Measurements from ENCODE around the gene MCF2L2.

DNA sequence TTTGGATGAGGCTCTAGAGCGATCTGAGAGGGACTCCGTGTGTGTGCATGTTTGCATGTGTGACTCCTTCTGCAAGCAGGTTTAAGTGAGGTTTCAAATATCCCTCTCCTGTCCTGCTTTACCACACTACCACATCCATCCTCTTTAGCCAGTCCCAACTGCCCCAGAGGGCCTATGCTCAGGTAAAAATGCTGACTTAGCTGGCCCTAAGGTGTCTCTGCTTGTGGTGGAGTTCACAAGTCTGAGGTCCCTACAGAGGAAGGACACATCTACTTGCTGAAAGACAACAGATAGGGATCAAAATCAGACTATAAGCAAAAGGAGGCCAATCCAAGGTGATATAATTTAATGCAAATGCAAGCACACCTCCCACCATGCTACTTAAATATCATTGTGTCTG is 88.2 kb downstream of the MCF2L2 start:
- TF ChIP-seq, protein P1, sequence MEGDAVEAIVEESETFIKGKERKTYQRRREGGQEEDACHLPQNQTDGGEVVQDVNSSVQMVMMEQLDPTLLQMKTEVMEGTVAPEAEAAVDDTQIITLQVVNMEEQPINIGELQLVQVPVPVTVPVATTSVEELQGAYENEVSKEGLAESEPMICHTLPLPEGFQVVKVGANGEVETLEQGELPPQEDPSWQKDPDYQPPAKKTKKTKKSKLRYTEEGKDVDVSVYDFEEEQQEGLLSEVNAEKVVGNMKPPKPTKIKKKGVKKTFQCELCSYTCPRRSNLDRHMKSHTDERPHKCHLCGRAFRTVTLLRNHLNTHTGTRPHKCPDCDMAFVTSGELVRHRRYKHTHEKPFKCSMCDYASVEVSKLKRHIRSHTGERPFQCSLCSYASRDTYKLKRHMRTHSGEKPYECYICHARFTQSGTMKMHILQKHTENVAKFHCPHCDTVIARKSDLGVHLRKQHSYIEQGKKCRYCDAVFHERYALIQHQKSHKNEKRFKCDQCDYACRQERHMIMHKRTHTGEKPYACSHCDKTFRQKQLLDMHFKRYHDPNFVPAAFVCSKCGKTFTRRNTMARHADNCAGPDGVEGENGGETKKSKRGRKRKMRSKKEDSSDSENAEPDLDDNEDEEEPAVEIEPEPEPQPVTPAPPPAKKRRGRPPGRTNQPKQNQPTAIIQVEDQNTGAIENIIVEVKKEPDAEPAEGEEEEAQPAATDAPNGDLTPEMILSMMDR (IDR thresholded peaks at IDR 0.05; ENCODE audit: poor library complexity, severe bottlenecking): no peak
- TF ChIP-seq EZH2 (IDR thresholded peaks at IDR 0.05; ENCODE audit: borderline replicate concordance, insufficient read depth, low read length, poor library complexity, severe bottlenecking): no peak
- no peak for TF ChIP-seq TAF1 (IDR thresholded peaks at IDR 0.05; ENCODE audit: low read depth)
- TF ChIP-seq EP300 (conservative IDR thresholded peaks at IDR 0.05; ENCODE audit: poor library complexity, severe bottlenecking): no peak
- no peak for TF ChIP-seq POLR2AphosphoS5 (IDR thresholded peaks at IDR 0.05)
- TF ChIP-seq, protein P2, sequence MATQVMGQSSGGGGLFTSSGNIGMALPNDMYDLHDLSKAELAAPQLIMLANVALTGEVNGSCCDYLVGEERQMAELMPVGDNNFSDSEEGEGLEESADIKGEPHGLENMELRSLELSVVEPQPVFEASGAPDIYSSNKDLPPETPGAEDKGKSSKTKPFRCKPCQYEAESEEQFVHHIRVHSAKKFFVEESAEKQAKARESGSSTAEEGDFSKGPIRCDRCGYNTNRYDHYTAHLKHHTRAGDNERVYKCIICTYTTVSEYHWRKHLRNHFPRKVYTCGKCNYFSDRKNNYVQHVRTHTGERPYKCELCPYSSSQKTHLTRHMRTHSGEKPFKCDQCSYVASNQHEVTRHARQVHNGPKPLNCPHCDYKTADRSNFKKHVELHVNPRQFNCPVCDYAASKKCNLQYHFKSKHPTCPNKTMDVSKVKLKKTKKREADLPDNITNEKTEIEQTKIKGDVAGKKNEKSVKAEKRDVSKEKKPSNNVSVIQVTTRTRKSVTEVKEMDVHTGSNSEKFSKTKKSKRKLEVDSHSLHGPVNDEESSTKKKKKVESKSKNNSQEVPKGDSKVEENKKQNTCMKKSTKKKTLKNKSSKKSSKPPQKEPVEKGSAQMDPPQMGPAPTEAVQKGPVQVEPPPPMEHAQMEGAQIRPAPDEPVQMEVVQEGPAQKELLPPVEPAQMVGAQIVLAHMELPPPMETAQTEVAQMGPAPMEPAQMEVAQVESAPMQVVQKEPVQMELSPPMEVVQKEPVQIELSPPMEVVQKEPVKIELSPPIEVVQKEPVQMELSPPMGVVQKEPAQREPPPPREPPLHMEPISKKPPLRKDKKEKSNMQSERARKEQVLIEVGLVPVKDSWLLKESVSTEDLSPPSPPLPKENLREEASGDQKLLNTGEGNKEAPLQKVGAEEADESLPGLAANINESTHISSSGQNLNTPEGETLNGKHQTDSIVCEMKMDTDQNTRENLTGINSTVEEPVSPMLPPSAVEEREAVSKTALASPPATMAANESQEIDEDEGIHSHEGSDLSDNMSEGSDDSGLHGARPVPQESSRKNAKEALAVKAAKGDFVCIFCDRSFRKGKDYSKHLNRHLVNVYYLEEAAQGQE (IDR thresholded peaks at IDR 0.05; ENCODE audit: borderline replicate concordance): no peak
- TF ChIP-seq MXI1 (conservative IDR thresholded peaks at IDR 0.05; ENCODE audit: poor library complexity, severe bottlenecking): no peak
- no peak for TF ChIP-seq SMC3 (conservative IDR thresholded peaks at IDR 0.05; ENCODE audit: poor library complexity)
